ENCODE data around the gene OR10H4. TPM values are rescaled to one million over a fixed set of nuclear protein-coding genes. Genes with fewer than 3 reads are reported as not detected.

Gene OR10H4
- total RNA-seq, 1 donor from 2014 or later: not detected

Other genes starting within 250 kb of the OR10H4 start
- gene OR10H2, start 221.0 kb upstream of the OR10H4 start, total RNA-seq: not detected in 2 replicates
- not detected in 2 replicates for gene OR10H3, start 211.0 kb upstream of the OR10H4 start, total RNA-seq
- not detected in 2 replicates for gene OR10H5, start 161.3 kb upstream of the OR10H4 start, total RNA-seq
- not detected in 2 replicates for gene OR10H1, start 133.3 kb upstream of the OR10H4 start, total RNA-seq
- not detected in 2 replicates for gene CYP4F2, start 50.9 kb upstream of the OR10H4 start, total RNA-seq
- gene CYP4F11, start 14.5 kb upstream of the OR10H4 start, total RNA-seq: not detected in 2 replicates
- gene TPM4, start 127.5 kb downstream of the OR10H4 start, total RNA-seq: 788 and 800 TPM in 2 replicates
- 95.8 and 154 TPM in 2 replicates for gene RAB8A, start 162.9 kb downstream of the OR10H4 start, total RNA-seq
- gene HSH2D, start 194.7 kb downstream of the OR10H4 start, total RNA-seq: not detected in 2 replicates
- gene CIB3, start 224.5 kb downstream of the OR10H4 start, total RNA-seq: not detected in 2 replicates
- gene FAM32A, start 236.4 kb downstream of the OR10H4 start, total RNA-seq: 109 and 114 TPM in 2 replicates
- 67.3 and 99.7 TPM in 2 replicates for gene AP1M1, start 248.9 kb downstream of the OR10H4 start, total RNA-seq

Data from pulmonary artery endothelial cell (primary cell).